Hypothalamus (tissue), 51 donors: Measurements from ENCODE around the gene L3MBTL2.

Experiments used
- DNase-seq, 51 donors: peaks; one replicate each; lab custom pipeline; 2025; lab: John Stamatoyannopoulos, UW

L3MBTL2 gene

DNA sequence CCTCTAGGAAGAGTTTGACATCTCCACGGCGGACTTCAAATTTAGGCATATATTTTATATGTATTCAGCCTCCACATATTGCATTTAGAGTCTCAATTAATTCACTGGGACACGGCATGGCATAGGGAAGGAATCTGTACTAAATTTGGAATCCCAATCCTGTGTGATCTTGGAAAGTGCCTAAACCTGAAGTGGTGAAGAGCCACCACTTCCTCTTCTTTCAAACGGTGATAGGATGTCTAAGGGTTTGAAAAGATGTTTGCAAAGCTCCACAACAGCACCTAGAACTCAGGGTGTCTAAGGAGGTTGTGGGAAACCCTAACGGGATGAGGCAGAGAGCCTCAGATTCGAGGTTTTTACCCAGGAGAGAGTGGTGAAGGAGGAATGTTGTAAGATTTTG, 1.0 kb upstream of the L3MBTL2 start:
- no peak for DNase-seq

DNA sequence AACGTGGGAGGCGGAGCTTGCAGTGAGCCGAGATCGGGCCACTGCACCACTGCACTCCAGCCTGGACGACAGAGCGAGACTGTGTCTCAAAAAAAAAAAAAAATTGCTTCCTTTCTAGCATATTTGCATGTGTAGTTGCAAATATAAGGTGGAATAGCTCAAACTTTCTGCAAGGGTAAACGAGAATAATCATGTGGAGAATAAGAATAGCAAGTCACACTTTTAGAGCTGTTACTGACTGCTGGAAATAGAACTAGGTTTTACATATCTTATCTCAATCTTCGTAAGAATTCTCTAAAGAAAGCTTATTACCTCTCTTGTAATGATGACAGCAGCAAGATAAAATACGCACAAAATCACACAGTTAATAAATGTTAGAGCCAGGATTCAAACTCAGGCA, 1.6 kb downstream of the L3MBTL2 start:
- no peak for DNase-seq

DNA sequence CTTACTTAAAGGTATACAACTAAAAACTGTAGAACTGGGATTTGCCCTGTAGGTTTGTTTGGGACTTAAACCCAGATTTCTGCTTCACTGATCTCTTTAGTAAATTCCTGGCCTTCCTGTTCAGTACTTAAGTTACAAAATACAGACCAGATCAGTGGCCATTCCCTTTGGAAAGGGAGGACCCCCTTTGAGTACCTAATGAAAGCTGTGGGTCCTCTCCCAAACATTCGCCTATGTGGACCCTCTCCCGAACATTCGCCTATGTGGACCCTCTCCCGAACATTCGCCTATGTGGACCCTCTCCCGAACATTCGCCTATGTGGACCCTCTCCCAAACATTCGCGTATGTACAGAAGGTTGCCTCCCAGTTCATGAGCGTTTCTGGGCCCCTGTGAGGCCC, 10.3 kb downstream of the L3MBTL2 start:
- no peak for DNase-seq

DNA sequence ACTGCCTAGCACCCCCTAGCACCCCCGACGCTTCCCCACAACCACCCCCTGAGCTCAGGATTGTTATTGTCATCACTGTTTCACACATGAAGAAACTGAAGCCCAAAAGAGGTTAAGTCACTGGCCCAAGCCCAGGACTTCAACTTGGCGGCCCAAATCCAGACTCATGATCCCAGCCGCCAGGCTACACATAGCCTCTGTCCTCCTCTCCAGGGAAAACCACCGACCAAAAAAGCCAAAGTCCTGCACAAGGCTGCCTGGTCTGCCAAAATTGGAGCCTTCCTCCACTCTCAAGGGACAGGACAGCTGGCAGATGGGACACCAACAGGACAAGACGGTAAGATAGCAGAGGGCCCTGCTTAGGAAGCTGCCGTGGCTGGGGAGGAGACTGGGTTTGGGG, 10.8 kb downstream of the L3MBTL2 start:
- no peak for DNase-seq

DNA sequence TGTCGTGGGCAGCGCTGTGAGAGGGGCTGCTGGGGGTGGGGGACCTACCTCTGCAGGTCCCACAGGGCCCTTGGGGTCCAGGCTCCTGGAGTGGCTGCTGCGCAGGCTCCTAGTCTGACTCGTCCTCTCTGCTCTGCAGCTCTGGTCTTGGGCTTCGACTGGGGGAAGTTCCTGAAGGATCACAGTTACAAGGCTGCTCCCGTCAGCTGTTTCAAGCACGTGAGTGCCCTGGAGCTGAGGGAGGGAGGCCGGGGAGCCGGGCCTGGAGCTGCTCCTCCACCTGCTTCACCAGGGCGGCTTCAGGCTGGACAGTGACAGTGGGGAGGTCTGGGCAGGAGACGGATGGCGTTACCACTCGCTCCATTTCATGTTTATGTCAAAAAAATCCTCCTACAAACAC, 11.9 kb downstream of the L3MBTL2 start:
- DNase-seq, result peak in 4 of 51 donors; percentile 10 to 45 (median 21)

- peak in 29 of 51 donors; percentile 20 to 75 (median 43) for DNase-seq
Measured at GRCh38 chr22:41217553-41218157, 12.5 kb downstream of the L3MBTL2 start.

GRCh38 chr22:41222846-41223507, 17.9 kb downstream of the L3MBTL2 start:
- peak in 12 of 51 donors; percentile 13 to 44 (median 24) for DNase-seq

DNA sequence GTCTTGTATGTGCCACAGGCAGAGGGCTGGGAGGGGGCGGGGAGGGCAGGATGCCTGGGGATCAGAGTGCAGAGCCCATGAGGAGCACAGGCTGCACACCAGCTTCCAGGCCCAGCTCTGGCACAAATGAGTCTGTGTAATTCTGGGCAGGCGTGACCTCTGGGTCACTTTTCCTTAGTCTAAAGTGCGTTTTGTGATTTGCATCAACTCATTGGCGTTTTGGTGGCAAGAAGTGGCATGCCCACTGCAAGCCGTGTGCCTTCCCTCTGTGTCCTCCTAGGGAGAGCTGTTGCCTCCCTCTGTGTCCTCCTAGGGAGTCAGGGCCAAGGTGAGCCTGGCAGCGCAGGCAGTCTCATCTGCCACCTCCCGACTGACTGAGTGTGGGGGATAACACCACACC, 18.4 kb downstream of the L3MBTL2 start:
- no peak for DNase-seq

GRCh38 chr22:41226723-41227655, 21.9 kb downstream of the L3MBTL2 start:
- peak in 4 of 51 donors; percentile 18 to 25 (median 22) for DNase-seq

DNA sequence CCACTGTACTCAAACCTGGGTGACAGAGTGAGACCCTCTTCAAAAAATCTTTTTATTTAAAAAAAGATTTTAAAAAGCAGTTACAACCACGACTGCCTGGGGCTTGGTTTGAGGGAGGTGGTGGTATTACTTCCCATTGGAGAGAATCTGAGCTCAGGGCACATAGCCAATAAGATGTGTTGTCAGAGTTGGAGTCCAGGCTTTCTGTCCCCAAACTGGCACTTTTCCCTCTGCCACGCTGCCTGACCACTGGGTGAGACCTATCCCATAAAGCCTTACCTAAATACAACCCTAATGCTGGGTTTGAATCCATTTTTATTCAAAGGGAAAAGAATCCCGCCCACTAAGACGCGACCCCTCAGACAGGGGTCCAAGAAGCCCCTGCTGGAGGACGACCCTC, 24.1 kb downstream of the L3MBTL2 start:
- DNase-seq, result no peak

GRCh38 chr22:41229730-41230400, 24.8 kb downstream of the L3MBTL2 start:
- peak in 3 of 51 donors; percentile 16 to 27 (median 20) for DNase-seq

- DNase-seq, result no peak
Measured at GRCh38 chr22:41230401-41230785, 25.3 kb downstream of the L3MBTL2 start.

- no peak for DNase-seq
Measured at GRCh38 chr22:41231369-41231768, 26.3 kb downstream of the L3MBTL2 start.

DNA sequence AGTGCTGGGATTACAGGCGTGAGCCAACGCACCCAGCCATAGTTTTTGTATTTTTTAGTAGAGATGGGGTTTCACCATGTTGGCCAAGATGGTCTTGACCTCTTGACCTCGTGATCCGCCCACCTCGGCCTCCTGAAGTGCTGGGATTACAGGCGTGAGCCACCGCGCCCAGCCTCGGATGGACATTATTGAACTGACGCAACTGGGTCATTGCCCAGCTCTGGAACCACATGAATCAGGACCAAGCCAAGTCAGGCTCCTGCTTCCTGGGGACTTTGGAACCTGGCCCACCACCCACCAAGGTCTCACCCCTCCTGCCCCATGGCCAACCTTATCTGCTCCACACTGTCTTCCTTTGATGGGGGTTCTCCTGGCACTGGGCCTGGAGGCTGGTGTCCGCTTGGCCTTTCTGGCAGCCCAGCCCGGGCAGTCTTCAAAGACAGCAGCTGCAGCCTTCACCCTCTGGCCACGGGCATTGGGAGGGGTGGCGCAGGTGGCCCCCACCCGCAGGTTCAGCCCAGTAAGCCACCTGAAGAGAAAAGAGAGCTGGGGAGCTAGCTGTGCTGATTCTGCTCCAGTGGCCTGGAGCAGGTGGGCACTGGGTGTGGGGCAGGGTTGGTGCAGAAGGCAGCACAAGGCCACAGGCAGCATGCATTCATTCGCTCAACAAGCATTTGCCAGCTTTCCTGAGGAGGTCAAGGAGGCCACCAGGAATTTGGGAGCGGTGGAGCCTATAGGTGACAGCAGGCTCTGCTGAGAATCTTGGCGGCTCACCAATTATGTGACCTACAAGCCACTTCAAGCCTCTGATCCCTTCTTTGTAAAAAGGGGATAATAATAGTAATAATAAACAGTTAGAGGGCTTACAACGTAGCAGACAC, 29.9 kb downstream of the L3MBTL2 start:
- peak in 2 of 51 donors; percentile 14 to 22 for DNase-seq

DNA sequence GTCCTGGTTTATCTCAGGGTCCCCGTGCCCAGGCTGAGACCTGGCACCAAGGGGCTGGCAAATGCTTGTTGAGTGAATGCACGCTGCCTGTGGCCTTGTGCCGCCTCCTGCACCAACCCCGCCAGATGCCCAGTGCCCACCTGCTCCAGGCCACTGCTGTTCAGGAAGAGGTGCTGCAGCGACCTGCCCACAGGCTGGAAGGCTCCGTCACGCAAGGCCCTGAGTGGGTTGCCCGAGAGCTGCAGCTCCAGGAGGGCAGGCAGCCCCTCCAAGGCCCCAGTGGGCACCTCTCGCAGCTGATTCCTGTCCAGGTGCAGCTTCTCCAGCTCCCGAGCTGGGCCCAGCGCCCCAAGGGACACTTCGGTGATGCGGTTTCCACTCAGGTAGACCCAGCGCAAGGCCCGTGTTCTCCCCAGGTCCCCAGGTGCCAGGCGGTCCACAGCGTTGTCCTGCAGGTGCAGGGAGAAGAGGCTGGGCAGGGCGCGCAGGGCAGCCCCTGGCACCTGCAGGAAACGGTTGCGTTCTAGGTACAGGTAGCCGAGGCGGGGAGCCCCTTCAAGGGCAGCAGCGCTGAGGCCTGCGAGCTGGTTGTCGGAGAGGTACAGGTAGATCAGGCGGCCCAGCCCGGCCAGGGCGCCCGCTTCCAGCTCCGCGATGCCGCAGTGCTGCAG, 32.1 kb downstream of the L3MBTL2 start:
- DNase-seq, result peak in 1 of 51 donors; percentile 26

DNA sequence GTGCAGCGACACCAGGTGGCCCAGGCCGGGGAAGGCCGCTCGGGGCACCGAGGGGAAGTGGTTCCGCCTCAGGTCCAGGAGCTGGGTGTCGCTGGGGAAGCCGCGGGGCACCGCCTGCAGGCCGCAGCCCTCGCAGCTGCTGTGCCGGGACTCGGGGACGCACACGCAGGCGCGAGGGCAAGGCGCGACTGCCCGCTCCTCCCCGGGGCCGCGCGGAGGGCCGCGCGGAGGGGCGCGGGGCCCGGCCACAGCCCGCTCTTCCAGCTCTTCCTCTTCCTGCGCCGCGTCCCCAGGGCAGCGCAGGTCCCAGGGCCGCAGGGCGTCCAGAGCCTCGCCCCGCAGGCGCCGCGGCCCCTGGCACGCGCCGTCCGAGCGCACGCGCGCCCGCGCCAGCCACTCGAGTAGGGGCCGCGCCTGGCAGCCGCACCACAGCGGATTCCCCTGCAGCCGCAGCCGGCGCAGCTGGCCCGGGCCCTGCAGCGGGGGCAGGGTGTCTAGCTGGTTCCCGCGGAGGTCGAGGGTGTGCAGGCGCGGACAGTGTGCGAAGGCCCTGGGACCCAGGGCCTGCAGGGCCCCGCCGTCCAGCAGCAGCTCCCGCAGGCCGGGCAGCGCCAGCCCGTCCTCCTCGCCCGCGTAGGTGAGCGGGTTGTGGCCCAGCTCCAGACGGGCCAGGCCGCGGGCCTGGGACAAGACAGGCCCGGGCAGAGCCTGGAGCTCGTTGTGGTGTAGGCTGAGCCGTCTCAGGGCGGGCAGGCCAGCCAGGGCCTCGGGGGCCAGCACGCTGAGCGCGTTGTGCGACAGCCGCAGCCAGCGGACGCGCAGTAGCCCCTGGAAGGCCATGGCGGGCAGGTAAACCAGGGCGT, 32.8 kb downstream of the L3MBTL2 start:
- DNase-seq, result peak in 34 of 51 donors; percentile 11 to 74 (median 46)

GRCh38 chr22:41238570-41239442, 33.7 kb downstream of the L3MBTL2 start:
- DNase-seq, result no peak
